CD8-positive, alpha-beta memory T cell (primary cell): ENCODE measurements around the gene DCAF8. TPM values are rescaled to one million over a fixed set of nuclear protein-coding genes. Genes with fewer than 3 reads are reported as not detected.
"Not testable (repeated sequence)": the region's sequence is repeated elsewhere in the genome, so short reads cannot be mapped to it uniquely, and the experiment has no call there.

Source experiments
- CTCF ChIA-PET: fragments of 350-600 bp; sonication (Branson Sonifier 250); formaldehyde crosslinking; loops from one replicate; lab custom pipeline; 2021; ENCODE audit warnings: antibody characterized with exemption; lab: Charles Lee
- POLR2A ChIA-PET: fragments of 350-600 bp; sonication (Branson Sonifier 250); formaldehyde crosslinking; loops from one replicate; lab custom pipeline; 2021; ENCODE audit warnings: antibody characterized with exemption; lab: Charles Lee
- DNase-seq, 5 donors: peaks; one replicate each; pipeline versions ENCODE4 v3.0.0 to v3.0.0-alpha.2; 2020 to 2022; ENCODE audit warnings: mixed read lengths in 1 of 5
- H3K27ac ChIP-seq: one replicate; pipeline ENCODE4 v1.7.0; 2013; ENCODE audit warnings: low read depth, mild to moderate bottlenecking, low read length, moderate library complexity
- H3K27me3 ChIP-seq: 2 replicates; pipeline ENCODE4 v1.7.0; 2013; ENCODE audit warnings: low read length, mild to moderate bottlenecking; ENCODE audit not compliant: insufficient read depth, poor library complexity, severe bottlenecking
- H3K36me3 ChIP-seq: 2 replicates; pipeline ENCODE4 v1.7.0; 2013; ENCODE audit warnings: mild to moderate bottlenecking, low read length, moderate library complexity; ENCODE audit not compliant: insufficient read depth
- H3K4me1 ChIP-seq: 2 replicates; pipeline ENCODE4 v1.7.0; 2013; ENCODE audit warnings: mild to moderate bottlenecking, low read length, moderate library complexity; ENCODE audit not compliant: insufficient read depth
- H3K4me3 ChIP-seq: 2 replicates; pipeline ENCODE4 v1.7.0; 2013; ENCODE audit warnings: mild to moderate bottlenecking, low read length
- H3K9me3 ChIP-seq: 2 replicates; pipeline ENCODE4 v1.7.0; 2013; ENCODE audit warnings: mild to moderate bottlenecking, low read length
- H3K27ac Mint-ChIP-seq, 8 donors: one replicate each; pipeline ENCODE4 v1.8.0; 2020 to 2021; ENCODE audit warnings: mixed read lengths in 8 of 8, mild to moderate bottlenecking in 6 of 8, inconsistent platforms in 3 of 8, moderate library complexity in 3 of 8
- H3K27me3 Mint-ChIP-seq, 2 donors: one replicate each; pipeline ENCODE4 v1.8.0; 2020 to 2021; ENCODE audit warnings: mixed read lengths in 2 of 2, mild to moderate bottlenecking in 1 of 2, moderate library complexity in 1 of 2
- H3K36me3 Mint-ChIP-seq, 3 donors: one replicate each; pipeline ENCODE4 v1.8.0; 2020 to 2021; ENCODE audit warnings: mixed read lengths in 3 of 3, inconsistent platforms in 1 of 3, mild to moderate bottlenecking in 1 of 3
- H3K4me1 Mint-ChIP-seq, 3 donors: one replicate each; pipeline ENCODE4 v1.8.0; 2020 to 2021; ENCODE audit warnings: mixed read lengths in 3 of 3, inconsistent platforms in 1 of 3, mild to moderate bottlenecking in 1 of 3
- H3K4me3 Mint-ChIP-seq, 7 donors: one replicate each; pipeline ENCODE4 v1.8.0; 2020 to 2021; ENCODE audit warnings: mixed read lengths in 7 of 7, mild to moderate bottlenecking in 6 of 7, moderate library complexity in 4 of 7, inconsistent platforms in 2 of 7
- H3K9me3 Mint-ChIP-seq, 5 donors: one replicate each; pipeline ENCODE4 v1.8.0; 2020 to 2022; ENCODE audit warnings: mixed read lengths in 5 of 5, mild to moderate bottlenecking in 3 of 5, moderate library complexity in 2 of 5, inconsistent platforms in 1 of 5
- polyA plus RNA-seq: library from polyadenylated mRNA; unstranded; fragments of 300-500 nt; fragmentation: Illumina TruSeq; gene quantifications from one replicate; pipeline ENCODE4 v1.2.3, GENCODE V29; 2021
- total RNA-seq, 2 experiments: library from RNA; stranded (reverse); gene quantifications; one replicate each; pipeline ENCODE4 v1.2.3, GENCODE V29; 2021

The DCAF8 gene
- total and polyA plus RNA-seq, 3 experiments from 2014 or later: 54.2 to 97.0 (median 95.6) TPM

- Histone ChIP-seq H3K27ac (no peak overlapping the region), H3K4me3 (no peak overlapping the region), H3K36me3 (peaks cover 83% of the 10 kb centered on the region), H3K9me3 (no peaks in the 10 kb centered on the region), H3K27me3 (no peaks in the 10 kb centered on the region), H3K4me1 (peaks cover 5% of the 10 kb centered on the region)
- no peaks in the 10 kb centered on the region for H3K27me3 Mint-ChIP-seq
- ChIA-PET POLR2A (no interaction called here), CTCF (interaction anchor here (1.0 to 7.7 kb wide), 11 partner anchors 9 to 207 kb away, joined by 3 to 80 read pairs (median 16); partner anchors contain the start of gene CASQ1)
- H3K9me3 Mint-ChIP-seq: no peaks in the 10 kb centered on the region
- no peak overlapping the region for H3K4me3 Mint-ChIP-seq
- no peak for DNase-seq
- H3K27ac Mint-ChIP-seq: peak overlapping the region in 3 of 8 donors; percentile 2 to 19 (median 8)
- H3K36me3 Mint-ChIP-seq: peaks cover 4 to 96% (median 42%) of the 10 kb centered on the region in 3 donors
- peaks cover 0 to 6% (median 3%) of the 10 kb centered on the region in 3 donors for H3K4me1 Mint-ChIP-seq
Measured at GRCh38 chr1:160293020-160293968, 30.9 kb upstream of the DCAF8 start.

GRCh38 chr1:160291248-160292220, 29.2 kb upstream of the DCAF8 start:
- ChIA-PET POLR2A (interaction anchor here (1.2 to 1.6 kb wide), 2 partner anchors 191 to 193 kb away, joined by 3 to 5 read pairs; no protein-coding TSS in a partner anchor), CTCF (interaction anchor here (0.6 to 7.7 kb wide), 51 partner anchors 7 to 383 kb away, joined by 3 to 80 read pairs (median 5); partner anchors contain the start of genes CASQ1, DCAF8, IGSF8 and KCNJ9)
- H3K27ac ChIP-seq: no peak overlapping the region
- peaks cover 5% of the 10 kb centered on the region for H3K4me1 ChIP-seq
- peaks cover 66% of the 10 kb centered on the region for H3K36me3 ChIP-seq
- H3K4me3 ChIP-seq: no peak overlapping the region
- DNase-seq: peak; percentile 41 to 79 (median 66)
- Mint-ChIP-seq H3K4me3 (peak overlapping the region in 1 of 7 donors; percentile 32), H3K4me1 (peaks cover 0 to 6% (median 3%) of the 10 kb centered on the region in 3 donors), H3K27me3 (no peaks in the 10 kb centered on the region), H3K27ac (peak overlapping the region; percentile 36 to 86 (median 64)), H3K36me3 (peaks cover 4 to 81% (median 30%) of the 10 kb centered on the region in 3 donors), H3K9me3 (no peaks in the 10 kb centered on the region)
- no peaks in the 10 kb centered on the region for H3K9me3 ChIP-seq
- no peaks in the 10 kb centered on the region for H3K27me3 ChIP-seq

DNA sequence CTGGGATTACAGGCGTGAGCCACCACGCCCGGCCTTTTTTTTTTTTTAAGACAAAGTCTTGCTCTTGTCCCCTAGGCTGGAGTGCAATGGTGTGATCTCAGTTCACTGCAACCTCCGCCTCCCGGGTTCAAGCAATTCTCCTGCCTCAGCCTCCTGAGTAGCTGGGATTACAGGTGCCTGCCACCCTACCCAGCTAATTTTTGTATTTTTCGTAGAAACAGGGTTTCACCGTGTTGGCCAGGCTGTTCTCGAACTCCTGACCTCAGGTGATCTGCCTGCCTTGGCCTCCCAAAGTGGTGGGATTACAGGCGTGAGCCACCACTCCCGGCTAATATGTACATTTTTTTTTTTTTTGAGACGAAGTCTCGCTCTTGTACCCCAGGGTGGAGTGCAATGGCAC, 25.4 kb upstream of the DCAF8 start:
- Mint-ChIP-seq H3K4me1 (peaks cover 20 to 35% (median 31%) of the 10 kb centered on the region in 3 donors), H3K27ac (peak overlapping the region in 2 of 8 donors; percentile 8 to 30), H3K36me3 (peaks cover 4 to 56% (median 14%) of the 10 kb centered on the region in 3 donors)
- H3K9me3 Mint-ChIP-seq, H3K4me3 ChIP-seq, H3K27me3 Mint-ChIP-seq, H3K27ac ChIP-seq, DNase-seq, H3K27me3 ChIP-seq, POLR2A ChIA-PET, H3K4me3 Mint-ChIP-seq, H3K9me3 ChIP-seq: not testable (repeated sequence)
- Histone ChIP-seq H3K36me3 (peaks cover 36% of the 10 kb centered on the region), H3K4me1 (peaks cover 31% of the 10 kb centered on the region)
- CTCF ChIA-PET: interaction anchor here (0.9 to 7.7 kb wide), 3 partner anchors 10 to 185 kb away, joined by 3 to 80 read pairs (median 71); partner anchors contain the start of gene CASQ1

- no peaks in the 10 kb centered on the region for H3K9me3 ChIP-seq
- Mint-ChIP-seq H3K4me3 (peak overlapping the region; percentile 63 to 99 (median 99)), H3K27ac (peak overlapping the region in 5 of 8 donors; percentile 36 to 86 (median 76)), H3K27me3 (peaks cover 0 to 2% of the 10 kb centered on the region in 2 donors), H3K4me1 (peaks cover 23 to 38% (median 33%) of the 10 kb centered on the region in 3 donors), H3K9me3 (no peaks in the 10 kb centered on the region), H3K36me3 (peaks cover 0 to 56% (median 13%) of the 10 kb centered on the region in 3 donors)
- ChIA-PET CTCF (interaction anchor here (0.9 to 2.4 kb wide), 7 partner anchors 11 to 92 kb away, joined by 4 to 8 read pairs (median 5); partner anchors contain the start of gene DCAF8), POLR2A (interaction anchor here (0.8 to 1.9 kb wide), 5 partner anchors 23 to 187 kb away, joined by 4 to 35 read pairs (median 7); partner anchors contain the start of genes DCAF8 and IGSF8)
- H3K27ac ChIP-seq: no peak overlapping the region
- H3K27me3 ChIP-seq: no peaks in the 10 kb centered on the region
- H3K4me1 ChIP-seq: peaks cover 26% of the 10 kb centered on the region
- peak overlapping the region; percentile 95 for H3K4me3 ChIP-seq
- H3K36me3 ChIP-seq: peaks cover 34% of the 10 kb centered on the region
- no peak for DNase-seq
Measured at GRCh38 chr1:160285506-160285905, 23.2 kb upstream of the DCAF8 start.

- Mint-ChIP-seq H3K27me3 (peaks cover 0 to 2% of the 10 kb centered on the region in 2 donors), H3K27ac (peak within 1 kb of the TSS; percentile 86 to 98 (median 96)), H3K9me3 (no peaks in the 10 kb centered on the region), H3K4me1 (peaks cover 23 to 38% (median 33%) of the 10 kb centered on the region in 3 donors), H3K4me3 (peak within 1 kb of the TSS; percentile 93 to 100 (median 99)), H3K36me3 (peaks cover 3 to 56% (median 11%) of the 10 kb centered on the region in 3 donors)
- ChIA-PET POLR2A (interaction anchor here (0.6 to 1.9 kb wide), 8 partner anchors 21 to 186 kb away, joined by 3 to 35 read pairs (median 5); partner anchors contain the start of genes DCAF8 and IGSF8), CTCF (interaction anchor here (0.9 to 2.4 kb wide), 9 partner anchors 7 to 92 kb away, joined by 3 to 8 read pairs (median 4); partner anchors contain the start of gene DCAF8)
- H3K27me3 ChIP-seq: no peaks in the 10 kb centered on the region
- H3K36me3 ChIP-seq: peaks cover 33% of the 10 kb centered on the region
- H3K4me3 ChIP-seq: peak within 1 kb of the TSS; percentile 95
- no peaks in the 10 kb centered on the region for H3K9me3 ChIP-seq
- H3K27ac ChIP-seq: peak within 1 kb of the TSS; percentile 76
- peaks cover 26% of the 10 kb centered on the region for H3K4me1 ChIP-seq
- peak; percentile 88 to 95 (median 90) for DNase-seq
Measured at GRCh38 chr1:160284782-160285344, 22.5 kb upstream of the DCAF8 start, which contains the start of gene PEX19. PEX19 (minus strand) TSS chr1:160285133; CDS start chr1:160285124, 9 bp downstream.

DNA sequence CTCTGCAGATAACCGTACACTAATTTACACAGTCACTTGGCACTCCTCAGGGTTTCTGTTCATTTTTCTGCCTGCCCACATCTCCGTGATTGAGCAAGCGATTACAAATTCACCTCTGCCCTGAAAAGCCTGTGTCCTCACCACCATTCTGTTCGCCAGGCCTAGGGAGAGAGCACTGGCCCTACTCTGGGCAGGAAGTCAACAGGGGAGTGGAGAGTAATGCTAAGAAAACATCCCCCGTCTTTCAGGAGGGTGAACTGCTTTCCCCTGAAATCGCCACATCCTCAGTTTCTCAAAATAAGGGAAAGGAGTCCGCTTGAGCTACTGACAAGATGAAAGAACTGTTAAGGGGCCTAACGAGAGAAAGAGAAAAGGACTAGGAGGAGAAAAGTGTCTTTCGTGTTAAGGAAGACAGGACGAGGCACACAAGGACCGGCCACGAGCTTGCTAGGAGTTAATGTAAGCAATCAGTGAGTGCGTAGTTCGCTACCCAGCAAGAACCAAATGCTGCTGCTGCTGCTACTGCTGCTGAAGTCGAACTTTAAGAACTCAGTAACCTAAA, 22.0 kb upstream of the DCAF8 start:
- H3K4me1 ChIP-seq: peaks cover 26% of the 10 kb centered on the region
- peak overlapping the region; percentile 76 for H3K27ac ChIP-seq
- Mint-ChIP-seq H3K27ac (peak overlapping the region; percentile 86 to 98 (median 96)), H3K36me3 (peaks cover 3 to 56% (median 9%) of the 10 kb centered on the region in 3 donors), H3K9me3 (no peaks in the 10 kb centered on the region), H3K27me3 (peaks cover 0 to 2% of the 10 kb centered on the region in 2 donors), H3K4me3 (peak overlapping the region; percentile 93 to 100 (median 99)), H3K4me1 (peaks cover 23 to 38% (median 33%) of the 10 kb centered on the region in 3 donors)
- ChIA-PET POLR2A (interaction anchor here (0.6 to 1.9 kb wide), 7 partner anchors 20 to 185 kb away, joined by 3 to 35 read pairs (median 6); partner anchors contain the start of genes DCAF8 and IGSF8), CTCF (interaction anchor here (0.9 to 2.4 kb wide), 8 partner anchors 8 to 91 kb away, joined by 3 to 8 read pairs (median 4); partner anchors contain the start of gene DCAF8)
- no peaks in the 10 kb centered on the region for H3K27me3 ChIP-seq
- DNase-seq: peak in 1 of 5 donors; percentile 49
- peak overlapping the region; percentile 95 for H3K4me3 ChIP-seq
- no peaks in the 10 kb centered on the region for H3K9me3 ChIP-seq
- H3K36me3 ChIP-seq: peaks cover 33% of the 10 kb centered on the region
